Activated effector memory CD4-positive, alpha-beta T cell treated with Interleukin-2 at 50 U/mL for 16 hours (primary cell): ENCODE data around the gene BRD3OS.

Experiments used
- DNase-seq: peaks from one replicate; pipeline ENCODE4 v3.0.0-alpha.2; 2020

BRD3OS gene

DNA sequence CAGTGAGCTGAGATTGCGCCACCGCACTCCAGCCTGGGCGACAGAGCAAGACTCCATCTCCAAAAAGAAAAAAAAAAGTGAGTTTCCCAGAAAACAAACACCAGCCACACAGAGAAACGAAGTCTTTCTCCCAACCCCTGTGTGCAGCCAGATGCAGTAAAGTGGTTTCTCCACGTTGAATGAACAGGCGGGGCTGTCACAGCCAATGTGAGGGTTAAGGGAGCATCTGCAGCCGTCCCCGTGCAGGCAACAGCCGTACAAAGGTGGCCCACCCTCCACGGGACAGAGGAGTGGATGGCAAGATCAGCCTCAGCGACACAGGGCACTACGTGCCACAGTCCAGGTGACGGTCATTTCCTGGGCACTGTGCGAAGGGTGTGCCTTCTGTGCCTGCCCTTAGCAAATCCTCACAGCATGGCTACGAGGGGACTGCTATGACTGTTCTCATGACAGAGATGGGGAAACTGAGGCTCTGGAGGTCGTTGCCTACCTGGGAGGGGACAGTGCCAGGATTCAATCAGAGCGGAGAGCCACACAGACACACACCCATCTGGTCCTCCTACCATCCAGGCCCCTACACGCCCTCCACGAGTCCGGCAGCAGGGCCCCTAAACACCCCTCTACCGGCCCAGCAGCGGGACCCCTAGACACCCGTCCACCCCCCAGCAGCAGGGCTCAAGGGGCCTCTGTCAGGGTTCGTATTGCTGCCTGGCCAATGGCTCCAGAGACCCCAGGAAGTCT is 35.5 kb upstream of the BRD3OS start:
- DNase-seq: no peak

DNA sequence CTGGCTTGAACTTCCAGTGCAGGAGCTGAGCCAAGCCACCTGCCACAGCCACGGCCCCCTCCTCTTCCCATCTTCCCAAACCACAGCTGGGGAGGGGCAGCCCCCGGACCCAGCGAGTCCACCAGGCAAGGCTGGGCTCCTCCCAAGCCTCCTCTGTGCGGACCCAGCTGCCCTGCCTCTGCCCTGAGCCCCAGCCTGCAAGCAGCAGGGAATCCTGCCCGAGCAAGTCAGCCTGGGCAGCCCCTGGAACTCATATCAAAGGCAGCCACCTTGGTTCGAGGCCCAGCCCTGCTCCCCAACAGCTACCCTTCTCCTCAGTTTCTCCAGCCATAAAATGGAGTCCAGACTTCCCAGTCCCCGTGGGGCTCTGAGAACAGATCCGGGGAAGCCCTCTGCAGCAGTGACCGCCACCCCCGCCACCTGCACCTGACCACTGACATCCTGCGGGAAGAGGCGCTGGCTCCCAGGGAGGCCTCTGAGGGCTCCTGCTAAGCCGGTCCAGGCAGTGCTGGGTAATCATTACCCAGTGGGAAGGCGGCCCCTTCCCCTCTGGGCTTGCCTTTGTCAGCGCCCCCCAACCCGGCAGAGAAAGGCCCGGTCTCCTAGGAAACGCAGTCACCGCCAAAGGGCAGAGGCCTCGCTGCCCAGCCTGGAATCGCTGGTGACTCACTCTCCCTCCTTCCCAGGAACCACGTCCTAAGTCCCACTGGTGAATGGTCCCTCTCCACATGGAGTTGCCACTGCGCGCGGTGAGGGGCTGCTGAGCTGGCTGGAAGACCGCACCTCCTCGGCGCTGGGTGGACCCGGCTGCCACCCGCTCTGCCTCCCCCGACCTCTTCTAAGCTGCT is 34.7 kb upstream of the BRD3OS start:
- DNase-seq: no peak

DNA sequence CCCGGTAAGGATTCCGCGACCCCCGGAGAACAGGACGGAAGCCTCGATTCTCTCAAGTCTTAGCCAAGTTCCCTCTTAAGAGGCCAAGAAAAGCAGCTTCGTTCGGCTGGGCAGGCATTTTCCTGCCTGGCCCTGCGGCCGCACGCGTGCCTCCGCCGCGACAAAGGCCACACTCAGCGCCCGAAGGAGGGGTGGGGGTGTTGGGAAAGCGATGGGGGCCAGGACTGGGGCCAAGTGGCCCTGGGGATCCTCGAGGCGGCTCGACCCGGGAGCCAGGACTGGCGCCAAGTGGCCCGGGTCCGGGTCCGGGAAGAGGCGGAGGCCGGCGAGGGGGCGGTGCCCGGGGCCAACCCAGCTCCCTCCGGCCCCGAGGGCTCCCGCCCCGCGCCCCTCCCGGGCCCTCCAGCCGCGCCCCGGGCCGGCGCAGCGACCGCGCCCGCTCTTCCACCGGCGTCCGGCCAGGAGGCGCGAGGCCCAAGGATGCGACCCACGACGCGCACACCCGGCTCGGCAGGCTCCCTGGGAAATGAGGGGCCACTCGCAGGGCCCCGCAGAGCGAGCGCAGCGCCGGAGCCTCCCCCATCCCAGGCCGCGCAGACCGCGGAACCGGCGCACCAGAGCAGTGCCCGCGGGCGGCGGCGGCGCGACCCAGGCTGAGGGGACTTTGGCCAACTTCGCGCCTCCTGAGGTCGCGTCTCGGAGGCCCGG is 33.9 kb upstream of the BRD3OS start:
- DNase-seq: no peak

DNA sequence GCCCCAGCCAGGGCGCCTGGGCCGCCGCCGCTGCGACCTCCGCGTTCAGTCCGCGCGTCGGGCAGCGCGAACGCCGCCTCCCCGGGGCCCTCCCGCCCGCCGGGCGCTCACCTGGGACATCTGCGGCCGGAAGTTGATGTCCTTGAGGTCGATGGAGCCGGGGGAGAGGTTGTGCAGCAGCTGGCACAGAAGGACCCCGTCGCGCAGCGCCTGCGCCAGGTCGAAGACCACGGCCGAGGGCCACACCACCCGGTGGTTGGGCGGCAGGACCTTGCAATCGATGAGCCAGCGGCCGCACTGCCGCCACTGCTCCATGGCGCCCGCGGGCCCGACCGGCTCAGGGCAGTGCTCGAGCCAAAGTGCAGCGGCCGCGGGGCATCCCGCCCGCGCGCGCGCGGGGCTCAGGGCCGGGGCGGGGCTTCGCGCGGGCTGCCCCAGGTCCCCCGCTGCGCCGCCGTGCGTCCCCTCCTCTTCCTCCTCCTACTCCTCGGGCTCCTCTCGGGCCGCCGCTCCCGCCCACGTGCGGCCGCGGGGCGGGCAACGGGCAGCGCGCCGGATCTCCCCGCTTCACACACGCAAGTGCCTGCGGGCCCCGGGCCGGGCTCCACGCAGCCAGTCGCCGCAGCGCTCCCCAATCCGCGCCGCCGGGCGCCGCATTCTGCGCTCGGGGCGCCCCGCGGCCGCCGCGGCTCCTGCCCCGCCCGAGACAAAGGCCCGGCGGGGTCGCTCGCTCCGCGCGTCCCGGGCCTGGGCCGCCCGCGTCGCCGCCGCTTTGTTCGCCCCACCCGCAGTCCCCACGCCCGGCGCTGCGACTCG is 33.1 kb upstream of the BRD3OS start, which contains the start of gene VAV2:
Gene VAV2 (minus strand): TSS at position 361 of the 816 bp plus-strand sequence. CDS start 46 bp downstream, at position 315.
- peak; percentile 18 for DNase-seq

DNA sequence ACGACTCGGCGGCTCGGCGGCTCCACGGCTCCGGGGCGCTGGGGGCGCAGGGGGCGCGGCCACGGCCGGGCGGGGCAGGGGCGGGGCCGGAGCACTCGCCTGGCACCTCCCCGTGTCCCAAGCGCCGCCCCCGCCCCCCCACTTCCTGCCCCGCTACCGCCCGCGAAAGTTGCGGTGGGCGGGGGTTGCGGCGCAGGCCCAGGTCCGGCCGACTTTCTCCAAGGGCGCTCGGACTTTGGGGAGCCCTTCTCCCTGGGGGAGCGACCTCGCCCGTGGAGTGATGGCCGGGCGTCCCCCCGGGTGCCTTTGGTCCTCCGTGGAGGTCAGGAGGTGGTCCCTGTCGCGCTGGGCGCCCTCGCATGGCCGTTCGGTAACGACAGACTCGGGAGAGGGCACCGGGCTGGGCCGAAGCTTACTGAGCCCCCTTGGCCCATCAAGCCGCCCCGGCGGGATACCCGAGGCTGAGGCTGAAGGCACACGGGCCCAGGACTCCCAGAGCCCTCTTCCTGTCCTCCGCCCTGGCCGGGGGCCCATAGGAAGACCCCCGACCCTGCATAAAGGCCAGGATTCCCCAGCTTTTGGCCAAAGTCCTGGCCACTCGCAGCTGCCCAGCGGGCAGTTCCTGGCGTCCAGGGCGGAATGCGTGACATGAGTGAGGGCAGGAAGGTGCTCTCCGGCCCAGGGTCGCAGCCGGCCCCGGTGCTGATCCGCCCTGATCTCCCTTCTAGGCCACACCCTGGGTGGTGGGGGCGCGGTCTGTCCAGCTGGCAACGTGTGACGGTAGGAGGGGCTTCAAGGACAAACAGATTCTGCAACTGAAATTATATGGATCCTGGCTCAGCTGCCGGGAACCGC is 32.3 kb upstream of the BRD3OS start:
- DNase-seq: peak; percentile 63

DNA sequence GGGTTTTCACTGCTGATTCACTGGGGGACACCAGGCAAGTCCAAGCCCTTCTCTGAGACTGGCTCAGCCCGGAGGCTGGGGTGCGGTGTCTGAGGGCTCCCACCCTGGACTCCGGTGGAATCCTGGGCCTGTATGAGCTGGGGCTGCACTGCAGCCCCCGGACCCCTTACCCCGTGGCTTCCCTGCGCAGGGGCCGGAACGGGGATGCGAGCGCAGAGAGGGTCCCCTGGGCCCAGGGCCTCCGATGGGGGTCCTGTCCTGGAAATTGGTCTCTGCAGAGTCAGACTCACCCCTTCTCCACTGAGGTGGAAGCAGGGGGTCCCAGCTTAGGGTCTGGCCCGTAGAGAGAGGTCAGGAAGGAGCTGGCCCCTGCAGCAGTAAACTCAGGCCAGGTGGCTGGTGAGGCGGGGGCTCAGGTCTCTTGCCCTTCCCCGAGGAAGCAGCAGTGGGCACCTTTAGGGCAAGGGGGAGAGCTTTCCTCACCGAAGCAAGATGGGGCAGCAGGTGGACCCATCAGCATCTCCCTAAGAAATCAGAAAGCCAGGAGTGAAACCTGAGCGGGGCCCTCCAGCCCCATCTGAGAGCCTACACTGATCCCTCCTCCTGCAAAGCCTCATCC is 31.5 kb upstream of the BRD3OS start:
- no peak for DNase-seq

DNA sequence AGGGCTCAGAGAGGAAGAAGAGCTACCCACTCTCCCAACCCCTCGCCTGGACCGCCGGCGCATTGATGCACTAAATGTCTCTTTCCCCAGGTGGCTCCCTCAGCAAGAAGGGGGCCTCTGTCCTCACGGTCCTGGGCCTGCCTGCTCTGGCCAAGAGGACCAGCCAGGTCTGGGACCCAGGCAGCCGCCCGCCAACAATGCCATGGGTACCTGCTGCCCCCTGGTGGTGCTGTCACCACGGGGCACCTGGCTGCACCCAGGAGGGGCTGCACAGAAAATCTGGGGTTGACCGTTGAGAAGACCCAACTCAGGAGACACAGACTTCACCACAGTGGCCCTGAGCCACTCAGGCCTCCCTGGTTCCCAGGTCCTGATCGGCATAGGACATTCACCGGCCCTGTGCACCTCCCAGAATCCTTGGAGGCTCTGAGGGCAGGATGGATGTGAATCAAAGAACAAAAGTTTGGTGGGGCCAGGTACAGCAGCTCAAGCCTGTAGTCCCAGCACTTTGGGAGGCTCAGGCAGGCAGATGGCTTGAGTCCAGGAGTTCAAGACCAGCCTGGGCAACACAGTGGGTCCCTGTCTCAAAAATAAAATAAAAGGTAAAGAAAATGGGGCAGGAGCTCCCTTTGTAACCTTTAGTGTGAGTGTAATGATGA is 30.8 kb upstream of the BRD3OS start:
- DNase-seq: peak; percentile 65

DNA sequence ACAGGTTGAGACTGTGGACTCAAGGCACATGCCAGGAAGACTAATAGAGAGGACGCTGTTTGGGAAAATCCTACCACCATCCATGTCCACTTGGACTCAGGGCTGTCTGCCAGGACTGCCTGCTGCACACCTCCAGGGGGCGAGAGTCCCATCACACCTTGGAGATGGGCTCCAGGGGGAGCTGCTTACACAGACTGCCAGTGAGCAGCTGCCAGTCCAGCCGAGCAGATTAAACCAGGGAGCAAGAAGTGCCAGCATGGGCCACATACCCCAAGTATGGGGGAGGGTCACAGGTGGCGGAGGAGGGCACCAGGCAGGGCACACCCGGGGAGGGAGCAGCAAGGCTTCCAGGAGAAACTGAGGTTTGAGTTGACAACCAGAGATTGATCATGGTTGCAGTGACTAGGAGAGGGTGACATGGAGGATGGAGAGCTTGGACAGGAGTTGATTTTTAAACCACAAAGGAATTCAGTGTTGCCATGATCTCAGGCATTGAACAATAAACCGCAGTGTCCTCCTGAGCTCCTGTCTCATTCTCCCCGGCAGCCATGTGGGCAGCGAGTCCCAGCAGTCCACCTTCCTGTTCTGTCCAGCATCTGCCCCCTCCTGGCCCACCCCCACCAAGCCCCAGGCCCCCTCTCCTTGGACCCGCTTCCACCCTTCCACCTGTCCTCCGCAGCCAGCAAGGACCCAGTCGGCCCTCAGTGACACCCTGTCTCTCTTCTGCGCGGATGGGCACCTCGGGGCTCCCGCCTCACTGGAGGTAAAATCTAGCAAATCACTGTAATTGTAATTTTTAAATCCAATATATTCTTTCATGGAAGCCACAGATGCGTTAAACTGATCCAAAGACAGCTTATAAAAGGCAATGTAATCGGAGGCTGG is 30.0 kb upstream of the BRD3OS start:
- DNase-seq: no peak

DNA sequence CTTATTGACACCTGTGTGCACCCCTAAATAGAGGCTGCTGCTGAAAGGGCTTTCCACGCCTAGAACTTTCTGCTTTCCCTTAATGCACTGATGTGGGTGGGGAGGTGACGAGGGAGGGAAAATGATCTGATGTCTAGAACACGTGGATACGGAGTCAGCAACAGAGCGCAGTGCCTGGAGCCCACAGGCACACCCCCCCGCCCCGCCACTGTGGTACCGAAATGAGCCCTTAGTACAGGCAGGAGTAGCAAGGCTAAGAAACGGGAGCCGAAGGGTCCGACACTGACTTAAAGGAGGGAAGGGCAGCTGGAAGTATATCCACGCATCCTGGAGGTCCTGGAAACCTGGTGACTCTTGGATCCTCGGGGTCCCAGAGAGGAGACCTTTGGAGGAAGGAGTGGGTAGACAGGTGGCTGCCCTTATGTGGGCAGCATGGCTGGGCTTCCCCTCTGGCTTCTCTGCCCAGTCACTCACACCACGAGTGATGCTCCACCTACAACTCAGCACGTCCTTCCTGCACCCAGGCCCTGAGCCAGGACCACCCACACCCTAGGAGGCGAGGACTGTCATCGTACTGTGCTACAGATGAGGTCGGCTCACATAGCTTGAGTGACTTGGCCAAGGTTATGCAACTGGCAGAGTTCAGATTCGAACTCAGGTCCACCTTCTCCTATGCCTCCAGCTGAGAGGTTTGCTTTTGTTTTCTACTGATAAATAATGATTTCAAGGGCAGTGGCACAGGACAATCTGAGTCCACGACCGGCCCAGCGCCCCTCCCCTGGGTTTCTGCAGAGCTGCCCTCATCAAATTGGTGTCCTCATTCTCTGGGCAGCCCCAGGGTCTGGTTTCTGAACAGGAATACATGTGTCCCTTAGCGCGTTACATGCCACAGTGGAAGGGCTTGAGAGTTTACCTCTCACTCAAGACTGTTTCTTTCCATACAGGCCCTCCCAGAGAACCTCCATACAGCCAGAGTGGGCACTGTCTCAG is 28.5 kb upstream of the BRD3OS start:
- no peak for DNase-seq

DNA sequence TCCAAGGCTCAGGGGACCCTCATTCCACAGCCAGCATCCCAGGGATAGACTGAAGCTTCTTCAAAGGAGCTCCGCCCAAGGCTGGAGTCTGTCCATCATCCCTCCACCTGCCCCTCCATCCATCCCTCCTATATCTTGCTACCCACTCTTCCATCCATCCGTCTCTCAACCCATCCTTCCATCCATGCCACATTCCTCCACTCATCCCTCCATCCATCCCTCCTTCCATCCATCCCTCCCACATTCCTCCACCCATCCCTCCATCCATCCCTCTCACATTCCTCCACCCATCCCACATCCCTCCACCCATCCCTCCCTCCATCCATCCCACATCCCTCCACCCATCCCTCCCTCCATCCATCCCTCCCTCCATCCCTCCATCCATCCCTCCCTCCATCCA is 27.7 kb upstream of the BRD3OS start:
- DNase-seq: no peak

DNA sequence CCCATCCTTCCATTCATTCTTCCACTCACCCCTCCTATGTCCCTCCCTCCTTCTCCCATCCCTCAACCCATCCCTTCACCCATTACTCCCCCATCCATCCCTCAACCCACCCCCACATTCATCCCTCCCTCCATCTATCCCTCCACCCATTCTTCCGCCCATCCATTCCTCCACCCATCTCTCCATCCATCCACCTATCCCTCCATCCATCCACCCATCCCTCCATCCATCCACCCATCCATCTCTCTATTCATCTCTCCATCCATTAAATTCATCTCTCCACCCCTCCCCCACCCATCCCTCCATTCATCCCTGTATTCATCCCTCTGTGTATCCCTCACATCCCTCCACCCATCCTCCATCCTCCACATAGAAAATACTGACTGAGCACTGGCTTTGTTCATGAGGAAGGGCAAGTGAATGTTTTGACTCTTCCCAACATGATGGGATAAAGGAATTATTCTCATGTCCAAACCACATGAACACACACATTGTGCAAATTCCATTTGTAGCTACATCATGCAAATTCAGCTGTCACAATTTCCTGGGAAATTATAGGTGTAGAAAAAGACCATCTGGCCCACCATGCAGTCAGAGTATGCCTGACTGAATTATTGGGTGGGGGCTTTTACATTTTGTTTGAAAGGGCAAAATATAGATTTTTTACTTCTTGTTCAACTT is 26.2 kb upstream of the BRD3OS start:
- no peak for DNase-seq

DNA sequence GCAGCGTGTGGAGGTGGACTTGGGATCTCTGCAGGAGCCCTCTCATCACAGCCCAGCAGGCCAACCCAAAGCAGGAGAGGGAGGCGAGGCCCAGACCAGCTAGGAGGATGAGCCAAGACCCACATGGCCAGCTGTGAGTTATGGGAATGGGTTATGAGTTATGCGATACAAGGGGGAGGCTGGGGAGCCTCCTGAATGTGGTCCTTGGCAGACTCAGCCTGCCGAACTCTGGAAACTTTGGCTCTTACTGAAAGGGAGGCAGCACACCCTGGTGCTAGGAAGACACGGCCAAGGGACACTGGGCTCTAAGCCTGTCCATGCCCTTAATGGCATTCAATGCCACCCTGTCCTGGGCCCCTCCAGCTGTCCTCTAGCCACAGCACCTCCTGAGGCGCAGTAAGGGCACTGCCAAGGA is 25.4 kb upstream of the BRD3OS start:
- DNase-seq: no peak

DNA sequence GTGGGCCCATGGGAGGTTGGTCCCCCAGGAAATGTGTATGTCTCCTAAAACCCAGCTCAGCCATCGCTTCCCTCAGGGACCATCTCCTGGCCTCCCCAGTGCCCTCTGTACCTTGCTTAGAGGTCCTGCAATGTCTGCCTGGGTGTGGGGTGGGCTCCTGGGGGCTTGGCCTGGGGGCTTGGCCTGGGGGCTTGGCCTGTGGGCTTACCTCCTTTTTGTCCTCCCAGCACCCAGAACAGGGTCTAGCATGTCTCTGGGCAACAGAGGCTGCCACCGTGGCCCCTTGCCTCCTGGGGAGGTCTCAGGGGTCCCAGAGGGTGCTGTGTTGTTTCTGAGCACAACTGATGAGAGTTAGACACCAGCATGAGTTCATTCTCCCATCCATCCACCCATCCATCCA is 22.5 kb upstream of the BRD3OS start:
- no peak for DNase-seq

DNA sequence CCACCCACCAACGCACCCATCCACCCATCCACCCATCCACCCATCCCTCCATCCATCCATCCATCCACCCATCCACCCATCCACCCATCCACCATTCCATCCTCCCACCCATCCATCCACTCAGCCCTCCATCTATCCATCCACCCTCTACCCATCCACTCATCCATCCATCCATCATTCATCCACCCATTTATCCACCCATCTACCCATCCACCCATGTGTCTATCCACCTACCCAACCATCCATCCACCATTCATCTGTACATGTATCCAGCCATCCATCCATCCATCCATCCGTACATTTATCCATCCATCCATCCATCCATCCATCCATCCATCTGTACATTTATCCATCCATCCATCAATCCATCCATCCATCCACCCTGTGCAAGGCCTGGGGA is 22.0 kb upstream of the BRD3OS start:
- DNase-seq: no peak

DNA sequence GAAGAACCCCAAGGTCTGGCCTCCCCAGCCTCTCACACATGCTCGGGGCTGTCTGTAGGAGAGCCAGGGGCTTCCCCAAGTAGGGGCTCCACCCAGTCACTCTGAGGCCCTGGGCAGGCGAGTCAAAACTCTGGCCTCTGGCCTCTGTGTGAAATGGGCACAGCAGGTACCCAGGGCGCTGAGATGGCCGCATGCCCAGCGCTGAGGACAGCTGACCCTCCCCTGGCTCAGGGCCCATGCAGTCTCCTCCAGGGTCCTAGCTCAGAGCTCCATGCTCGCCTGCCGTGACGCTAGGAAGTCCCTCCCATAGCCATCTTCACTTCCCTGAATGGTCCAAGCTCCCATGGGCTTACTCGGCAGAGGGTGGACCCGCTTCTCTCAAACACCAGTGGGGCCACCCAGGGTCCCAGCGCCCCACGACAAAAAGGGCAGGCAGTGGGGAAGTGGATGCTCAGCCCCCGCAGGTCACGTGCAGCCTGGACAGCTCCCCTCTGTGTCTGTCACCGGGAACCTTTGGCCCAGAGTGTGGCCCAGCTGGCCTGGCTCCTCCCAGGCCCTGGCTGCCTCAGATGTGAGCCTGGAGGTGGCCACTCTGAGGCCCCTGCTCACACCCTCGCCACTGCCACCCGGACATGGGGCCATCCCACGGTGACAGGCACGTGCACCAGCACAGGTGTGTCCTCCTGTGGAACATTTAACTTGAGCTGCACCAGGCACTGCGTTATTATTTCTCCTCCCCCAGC is 21.0 kb upstream of the BRD3OS start:
- DNase-seq: no peak

DNA sequence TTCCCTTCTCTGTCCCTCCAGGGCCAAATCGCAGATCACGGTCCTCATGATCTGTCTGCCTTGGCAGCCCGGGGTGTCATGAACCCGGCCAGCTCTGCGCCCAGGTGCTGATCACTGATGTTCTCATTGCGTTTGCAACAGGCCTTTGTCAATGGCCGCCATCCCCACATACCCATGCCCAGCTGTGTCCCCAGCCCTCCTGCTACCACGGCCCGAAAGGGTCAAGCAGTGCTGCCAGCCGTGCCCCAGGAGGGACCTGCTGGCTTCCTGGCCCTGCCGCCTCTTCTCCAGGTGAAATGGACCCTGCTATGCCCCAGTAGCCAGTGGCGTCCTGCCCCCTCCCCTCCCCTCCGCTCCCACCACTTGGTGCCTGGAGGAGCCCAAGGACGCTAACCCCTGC is 20.4 kb upstream of the BRD3OS start:
- DNase-seq: no peak

DNA sequence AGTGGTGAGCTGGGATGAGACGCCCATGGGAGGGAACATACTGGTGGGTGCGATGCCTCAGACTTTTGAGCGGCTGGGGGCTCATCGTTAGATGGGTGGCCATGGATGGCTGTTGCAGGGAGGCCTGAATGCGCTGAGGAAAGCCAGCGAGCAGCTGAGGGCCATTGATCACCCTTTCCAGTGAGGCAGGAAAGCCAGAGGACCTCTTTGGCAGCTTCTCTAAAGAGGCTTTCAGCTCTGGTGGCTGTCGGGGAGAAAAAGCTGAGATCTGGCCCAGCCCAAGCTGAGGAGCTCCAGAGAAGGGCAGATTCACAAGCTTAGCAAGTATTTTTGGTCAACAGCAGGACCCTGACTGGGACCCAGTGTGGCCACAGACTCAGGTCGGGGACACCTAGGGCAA is 19.9 kb upstream of the BRD3OS start:
- DNase-seq: no peak
